WTC11 (cell line): ENCODE measurements around the gene RFX3. TPM values are rescaled to one million over a fixed set of nuclear protein-coding genes. Genes with fewer than 3 reads are reported as not detected.
A peak's percentile ranks its signal among the peaks of the same experiment; 100 is the strongest.

Source experiments
- ATAC-seq: fragments of 200-7000 bp; cut with Tn5 transposase; 2 replicates; pipeline ENCODE4 v1.10.0; 2021; ENCODE audit warnings: mild to moderate bottlenecking, moderate library complexity
- CTCF ChIA-PET: fragments of 300-600 bp; sonication (Branson Sonifier 250); formaldehyde crosslinking; loops from one replicate; lab custom pipeline; 2021; ENCODE audit warnings: antibody characterized with exemption; lab: Charles Lee
- POLR2A ChIA-PET: fragments of 350-600 bp; sonication (Branson Sonifier 250); formaldehyde crosslinking; loops from one replicate; lab custom pipeline; 2021; ENCODE audit warnings: antibody characterized with exemption; lab: Charles Lee
- DNase-seq: peaks from one replicate; pipeline ENCODE4 v3.0.0; 2021; ENCODE audit warnings: low spot score
- H3K27ac Mint-ChIP-seq: 2 replicates; pipeline ENCODE4 v1.8.0; 2021; ENCODE audit warnings: mixed read lengths
- H3K27me3 Mint-ChIP-seq: 2 replicates; pipeline ENCODE4 v1.8.0; 2021; ENCODE audit warnings: low read depth, mild to moderate bottlenecking, moderate library complexity, mixed read lengths
- H3K36me3 Mint-ChIP-seq: 2 replicates; pipeline ENCODE4 v1.8.0; 2021; ENCODE audit warnings: mixed read lengths
- H3K4me1 Mint-ChIP-seq: 2 replicates; pipeline ENCODE4 v1.8.0; 2022; ENCODE audit warnings: mixed read lengths
- H3K4me3 Mint-ChIP-seq: 2 replicates; pipeline ENCODE4 v1.8.0; 2021; ENCODE audit warnings: mild to moderate bottlenecking, moderate library complexity, mixed read lengths
- H3K9me3 Mint-ChIP-seq: 2 replicates; pipeline ENCODE4 v1.8.0; 2021; ENCODE audit warnings: mixed read lengths
- AFF4 ChIP-seq: sonication (generic); formaldehyde crosslinking; IDR thresholded peaks from 2 replicates; pipeline ENCODE4 v1.8.1; 2023; ENCODE audit warnings: mild to moderate bottlenecking, missing genetic modification reagents, borderline replicate concordance
- ATF1 ChIP-seq: sonication (generic); formaldehyde crosslinking; IDR thresholded peaks from 2 replicates; pipeline ENCODE4 v1.8.1; 2023; ENCODE audit warnings: mild to moderate bottlenecking, moderate library complexity, missing genetic modification reagents
- CTCF ChIP-seq: fragments of 200-600 bp; IDR thresholded peaks from 2 replicates; pipeline ENCODE4 v1.8.0; 2022; ENCODE audit warnings: antibody characterized with exemption
- ESRRA ChIP-seq: sonication (generic); formaldehyde crosslinking; IDR thresholded peaks from 2 replicates; pipeline ENCODE4 v1.8.1; 2022; ENCODE audit warnings: mild to moderate bottlenecking, missing genetic modification reagents, borderline replicate concordance
- GRHL2 ChIP-seq: fragments of 250-450 bp; sonication (Bioruptor Pico); IDR thresholded peaks from 2 replicates; pipeline ENCODE4 v1.8.0; 2022; ENCODE audit warnings: mild to moderate bottlenecking, moderate library complexity; ENCODE audit not compliant: insufficient replicate concordance, severe bottlenecking
- IRF2 ChIP-seq: sonication (generic); formaldehyde crosslinking; IDR thresholded peaks from 2 replicates; pipeline ENCODE4 v1.8.0; 2022; ENCODE audit warnings: low read depth, missing genetic modification reagents, borderline replicate concordance
- KAT7 ChIP-seq: sonication (generic); formaldehyde crosslinking; IDR thresholded peaks from 2 replicates; pipeline ENCODE4 v1.8.1; 2023; ENCODE audit warnings: missing genetic modification reagents, mild to moderate bottlenecking, borderline replicate concordance
- MLX ChIP-seq: sonication (generic); formaldehyde crosslinking; IDR thresholded peaks from 2 replicates; pipeline ENCODE4 v1.8.1; 2023; ENCODE audit warnings: mild to moderate bottlenecking, missing genetic modification reagents, moderate library complexity
- MXD4 ChIP-seq: fragments of 250-450 bp; sonication (Bioruptor Pico); IDR thresholded peaks from 2 replicates; pipeline ENCODE4 v1.8.0; 2021; ENCODE audit warnings: mild to moderate bottlenecking, moderate library complexity, borderline replicate concordance
- NFATC4 ChIP-seq: fragments of 250-450 bp; sonication (Bioruptor Pico); IDR thresholded peaks from 2 replicates; pipeline ENCODE4 v1.9.0; 2021; ENCODE audit warnings: mild to moderate bottlenecking
- NFE2L1 ChIP-seq: sonication (generic); formaldehyde crosslinking; IDR thresholded peaks from 2 replicates; pipeline ENCODE4 v1.8.1; 2023; ENCODE audit warnings: missing genetic modification reagents
- NR1H2 ChIP-seq: sonication (generic); formaldehyde crosslinking; IDR thresholded peaks from 2 replicates; pipeline ENCODE4 v1.9.0; 2021; ENCODE audit warnings: mild to moderate bottlenecking, moderate library complexity, missing genetic modification reagents
- NR3C1 ChIP-seq: sonication (generic); formaldehyde crosslinking; conservative IDR thresholded peaks from 2 replicates; pipeline ENCODE4 v1.8.1; 2023; ENCODE audit warnings: low read depth, mild to moderate bottlenecking, missing genetic modification reagents
- PRRX2 ChIP-seq: fragments of 250-450 bp; sonication (Bioruptor Pico); IDR thresholded peaks from 2 replicates; pipeline ENCODE4 v1.8.0; 2021; ENCODE audit warnings: mild to moderate bottlenecking
- ZBTB21 ChIP-seq: sonication (generic); formaldehyde crosslinking; IDR thresholded peaks from 2 replicates; pipeline ENCODE4 v1.8.1; 2023; ENCODE audit warnings: mild to moderate bottlenecking, missing genetic modification reagents, borderline replicate concordance
- ZNF138 ChIP-seq: sonication (generic); formaldehyde crosslinking; conservative IDR thresholded peaks from 2 replicates; pipeline ENCODE4 v1.8.1; 2022; ENCODE audit warnings: mild to moderate bottlenecking, moderate library complexity, missing genetic modification reagents
- ZNF219 ChIP-seq: sonication (generic); formaldehyde crosslinking; IDR thresholded peaks from 2 replicates; pipeline ENCODE4 v1.8.0; 2023; ENCODE audit warnings: missing genetic modification reagents, mild to moderate bottlenecking, borderline replicate concordance
- ZNF263 ChIP-seq: sonication (generic); formaldehyde crosslinking; IDR thresholded peaks from 2 replicates; pipeline ENCODE4 v1.8.1; 2022; ENCODE audit warnings: low read depth, mild to moderate bottlenecking, moderate library complexity, missing genetic modification reagents
- ZNF423 ChIP-seq: fragments of 250-450 bp; sonication (Bioruptor Pico); IDR thresholded peaks from 2 replicates; pipeline ENCODE4 v2.1.2; 2022; ENCODE audit warnings: mild to moderate bottlenecking, moderate library complexity
- ZNF671 ChIP-seq: fragments of 250-450 bp; sonication (Bioruptor Pico); IDR thresholded peaks from 2 replicates; pipeline ENCODE4 v1.8.0; 2021; ENCODE audit warnings: mild to moderate bottlenecking
- total RNA-seq: library from RNA; stranded (reverse); gene quantifications from 3 replicates; pipeline ENCODE4 v1.2.3, GENCODE V29; 2021
- TF ChIP-seq, protein P1 (sequence below): fragments of 250-450 bp; sonication (Bioruptor Pico); IDR thresholded peaks from 2 replicates; pipeline ENCODE4 v1.9.0; 2021; ENCODE audit warnings: mild to moderate bottlenecking
- TF ChIP-seq, protein P2 (sequence below): sonication (generic); formaldehyde crosslinking; IDR thresholded peaks from 2 replicates; pipeline ENCODE4 v1.8.0; 2022; ENCODE audit warnings: mild to moderate bottlenecking, missing genetic modification reagents
- TF ChIP-seq, protein P3 (sequence below): sonication (generic); formaldehyde crosslinking; IDR thresholded peaks from 2 replicates; pipeline ENCODE4 v1.8.0; 2022; ENCODE audit warnings: mild to moderate bottlenecking, missing genetic modification reagents

RFX3 gene
- total RNA-seq, 1 experiment from 2014 or later: 13.7 TPM

- TF ChIP-seq NR1H2 (CRISPR knock-in tag): no peak
- TF ChIP-seq ZNF138 (CRISPR knock-in tag): no peak
- no peak for TF ChIP-seq MLX (CRISPR knock-in tag)
- no peak for TF ChIP-seq PRRX2 (CRISPR knock-in tag)
- TF ChIP-seq NFATC4: no peak
- TF ChIP-seq ZNF423 (CRISPR knock-in tag): no peak
Measured at GRCh38 chr9:3268223-3268622, 257.6 kb downstream of the RFX3 start (continued).

DNA sequence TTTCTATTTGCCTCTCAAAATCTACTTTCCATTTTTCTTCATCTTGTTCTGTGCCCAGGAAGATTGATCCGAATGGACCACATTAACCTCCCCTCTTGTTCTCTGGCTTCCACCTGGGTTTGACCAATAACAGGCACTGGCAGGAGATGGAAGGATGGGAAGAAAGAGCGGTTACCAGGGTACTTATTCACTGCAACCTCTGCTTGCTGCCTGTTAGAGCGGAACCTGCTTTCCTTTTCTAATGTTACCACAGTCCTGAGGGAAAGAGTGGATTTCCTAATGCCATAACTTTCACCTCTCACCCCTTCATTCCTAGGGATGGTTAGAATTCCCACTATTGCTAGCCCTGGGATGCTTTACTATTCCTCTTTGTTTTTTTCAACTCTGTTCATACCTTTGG lies 262.1 kb downstream of the RFX3 start:
- DNase-seq (no peak), ATAC-seq (peak; percentile 53)
- H3K4me3 Mint-ChIP-seq: no peak overlapping the region
- TF ChIP-seq, protein P1, sequence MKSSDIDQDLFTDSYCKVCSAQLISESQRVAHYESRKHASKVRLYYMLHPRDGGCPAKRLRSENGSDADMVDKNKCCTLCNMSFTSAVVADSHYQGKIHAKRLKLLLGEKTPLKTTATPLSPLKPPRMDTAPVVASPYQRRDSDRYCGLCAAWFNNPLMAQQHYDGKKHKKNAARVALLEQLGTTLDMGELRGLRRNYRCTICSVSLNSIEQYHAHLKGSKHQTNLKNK (CRISPR knock-in tag): no peak
- TF ChIP-seq IRF2 (CRISPR knock-in tag) (no peak), MXD4 (no peak), ZBTB21 (CRISPR knock-in tag) (no peak)
- H3K4me1 Mint-ChIP-seq: peaks cover 25% of the 10 kb centered on the region
- ChIA-PET POLR2A (no interaction called here), CTCF (interaction anchor here (1.0 kb wide), 1 partner anchor 23 kb away, joined by 3 read pairs; no protein-coding TSS in a partner anchor)
- H3K36me3 Mint-ChIP-seq: peaks cover 2% of the 10 kb centered on the region; the same call in 1 of the 2 replicates
- H3K27me3 Mint-ChIP-seq: no peaks in the 10 kb centered on the region
- peak overlapping the region; percentile 84 for H3K27ac Mint-ChIP-seq
- H3K9me3 Mint-ChIP-seq: no peaks in the 10 kb centered on the region; the same call in 1 of the 2 replicates

GRCh38 chr9:3262826-3263529 lies 262.8 kb downstream of the RFX3 start:
- H3K36me3 Mint-ChIP-seq: peaks cover 2% of the 10 kb centered on the region; the same call in 1 of the 2 replicates
- ChIA-PET POLR2A (no interaction called here), CTCF (interaction anchor here (1.0 kb wide), 1 partner anchor 179 kb away, joined by 3 read pairs; no protein-coding TSS in a partner anchor)
- peak; percentile 77 for ATAC-seq
- no peak overlapping the region; the same call in 1 of the 2 replicates for H3K4me3 Mint-ChIP-seq
- no peaks in the 10 kb centered on the region for H3K27me3 Mint-ChIP-seq
- H3K27ac Mint-ChIP-seq: peak overlapping the region; percentile 83
- no peaks in the 10 kb centered on the region; the same call in 1 of the 2 replicates for H3K9me3 Mint-ChIP-seq
- H3K4me1 Mint-ChIP-seq: peaks cover 25% of the 10 kb centered on the region
- DNase-seq: peak; percentile 12
- TF ChIP-seq ZNF671 (CRISPR knock-in tag) (no peak), GRHL2 (CRISPR knock-in tag) (no peak), ESRRA (CRISPR knock-in tag) (no peak), ATF1 (no peak), KAT7 (CRISPR knock-in tag) (no peak), ZNF219 (no peak), CTCF (no peak), NFE2L1 (no peak), ZNF263 (no peak), NR3C1 (CRISPR knock-in tag) (no peak), AFF4 (CRISPR knock-in tag) (no peak), ZNF423 (CRISPR knock-in tag) (no peak)
- TF ChIP-seq, protein P2, sequence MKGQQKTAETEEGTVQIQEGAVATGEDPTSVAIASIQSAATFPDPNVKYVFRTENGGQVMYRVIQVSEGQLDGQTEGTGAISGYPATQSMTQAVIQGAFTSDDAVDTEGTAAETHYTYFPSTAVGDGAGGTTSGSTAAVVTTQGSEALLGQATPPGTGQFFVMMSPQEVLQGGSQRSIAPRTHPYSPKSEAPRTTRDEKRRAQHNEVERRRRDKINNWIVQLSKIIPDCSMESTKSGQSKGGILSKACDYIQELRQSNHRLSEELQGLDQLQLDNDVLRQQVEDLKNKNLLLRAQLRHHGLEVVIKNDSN (CRISPR knock-in tag): no peak
- TF ChIP-seq, protein P3, sequence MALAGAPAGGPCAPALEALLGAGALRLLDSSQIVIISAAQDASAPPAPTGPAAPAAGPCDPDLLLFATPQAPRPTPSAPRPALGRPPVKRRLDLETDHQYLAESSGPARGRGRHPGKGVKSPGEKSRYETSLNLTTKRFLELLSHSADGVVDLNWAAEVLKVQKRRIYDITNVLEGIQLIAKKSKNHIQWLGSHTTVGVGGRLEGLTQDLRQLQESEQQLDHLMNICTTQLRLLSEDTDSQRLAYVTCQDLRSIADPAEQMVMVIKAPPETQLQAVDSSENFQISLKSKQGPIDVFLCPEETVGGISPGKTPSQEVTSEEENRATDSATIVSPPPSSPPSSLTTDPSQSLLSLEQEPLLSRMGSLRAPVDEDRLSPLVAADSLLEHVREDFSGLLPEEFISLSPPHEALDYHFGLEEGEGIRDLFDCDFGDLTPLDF (CRISPR knock-in tag): no peak
